ENCODE results near the gene BIRC2. TPM values are rescaled to one million over a fixed set of nuclear protein-coding genes. Genes with fewer than 3 reads are reported as not detected.

Gene BIRC2
- total and polyA plus RNA-seq, 10 of the 15 experiments (the other 5 are each of a cell fraction or from before 2014, with no cell fraction given): 13.8 to 75.8 (median 26.5) TPM

- Histone ChIP-seq H3K79me2 (ENCODE audit: control insufficient read depth, insufficient read depth, low read length) (no peaks in the 10 kb centered on the region), H4K20me1 (ENCODE audit: control insufficient read depth, insufficient read depth) (no peaks in the 10 kb centered on the region), H3K4me2 (ENCODE audit: control insufficient read depth, insufficient read depth) (peak overlapping the region; percentile 53; the same call in 1 of the 2 replicates), H3K4me1 (ENCODE audit: control insufficient read depth, insufficient read depth, low read length) (peaks cover 9% of the 10 kb centered on the region), H3K27ac (ENCODE audit: control insufficient read depth, insufficient read depth) (no peak overlapping the region), H3K9me3 (replicated peaks; ENCODE audit: control insufficient read depth, insufficient read depth, low read length) (peaks cover 1% of the 10 kb centered on the region; the same call in 1 of the 3 replicates), H3K4me3 (no peak overlapping the region), H2AFZ (ENCODE audit: control insufficient read depth, low read depth, low read length) (no peak overlapping the region), H3K27me3 (replicated peaks in 1 of 2; ENCODE audit: control insufficient read depth in 2 of 2, insufficient read depth in 2 of 2, low read length in 1 of 2) (no peaks in the 10 kb centered on the region), H3K9ac (ENCODE audit: control insufficient read depth, insufficient read depth, low read length) (no peak overlapping the region), H3K36me3 (ENCODE audit: control insufficient read depth in 2 of 2, insufficient read depth in 2 of 2, low read length in 1 of 2) (no peaks in the 10 kb centered on the region)
- ChIA-PET RAD21 (ENCODE audit: unreplicated experiment) (interaction anchor here (0.7 to 3.8 kb wide), 3 partner anchors 9 to 19 kb away, joined by 3 to 17 read pairs (median 5); no protein-coding TSS in a partner anchor), SMC1A (ENCODE audit: uncharacterized antibody, unreplicated experiment) (interaction anchor here (0.8 to 2.2 kb wide), 8 partner anchors 8 to 306 kb away, joined by 3 to 12 read pairs (median 4); no protein-coding TSS in a partner anchor), CTCF (interaction anchor here (0.8 to 12.0 kb wide), 7 partner anchors 9 to 358 kb away, joined by 3 to 219 read pairs (median 6); partner anchors contain the start of gene BIRC3), POLR2A (interaction anchor here (0.6 to 1.2 kb wide), 3 partner anchors 9 to 121 kb away, joined by 3 to 4 read pairs (median 3); partner anchors contain the start of gene BIRC3)
- no peak for FAIRE-seq
- no TSS peak for BruUV-seq (replicated peaks)
- intact Hi-C loops (cut with micrococcal nuclease; ENCODE audit: unreplicated experiment): no loop called here
- no peak for DNase-seq (ENCODE audit: low read depth, low spot score)
- in situ Hi-C loops (cut with MboI): no loop called here
- no peak for TF ChIP-seq ZZZ3 (IDR thresholded peaks at IDR 0.05; ENCODE audit: control insufficient read depth, insufficient read length, low read depth)
- TF ChIP-seq NBN (IDR thresholded peaks at IDR 0.05): no peak
- no peak for TF ChIP-seq RAD51 (IDR thresholded peaks at IDR 0.05)
- TF ChIP-seq SMC3 (IDR thresholded peaks at IDR 0.05; ENCODE audit: borderline replicate concordance, low read length): no peak
- no peak for TF ChIP-seq PRDM15 (CRISPR knock-in tag; IDR thresholded peaks at IDR 0.05)
- no peak for TF ChIP-seq CBX5 (IDR thresholded peaks at IDR 0.05; ENCODE audit: low read depth)
- TF ChIP-seq BCL3 (IDR thresholded peaks at IDR 0.05; ENCODE audit: borderline replicate concordance, insufficient read depth, low read depth, low read length, poor library complexity, severe bottlenecking): no peak
- ATAC-seq: no peak
These were observed 39.3 kb upstream of the BIRC2 start for GRCh38 chr11:102307727-102308038.

All from GM12878 (cell line).